ENCODE results near the gene FMN1.

DNA sequence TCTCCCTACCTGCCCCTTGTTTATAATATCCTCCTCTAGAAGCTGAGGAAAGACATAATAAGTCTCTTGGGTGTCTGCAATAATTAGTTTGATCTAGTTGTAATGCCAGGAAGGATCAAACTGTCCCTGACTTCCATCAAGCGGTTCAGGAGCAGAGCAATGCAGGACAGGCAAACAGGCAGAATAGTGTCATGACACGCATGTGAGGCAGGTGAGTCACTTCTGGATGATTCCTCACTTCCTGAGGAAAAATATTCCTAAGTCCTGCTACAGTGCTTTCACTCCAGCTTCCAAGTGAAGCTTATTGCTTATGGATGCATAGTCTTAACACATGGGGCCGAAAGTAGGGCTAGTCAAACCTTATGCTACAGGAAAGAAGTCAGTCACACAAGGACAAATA, 390.9 kb downstream of the FMN1 start:
- TF ChIP-seq, protein P1, sequence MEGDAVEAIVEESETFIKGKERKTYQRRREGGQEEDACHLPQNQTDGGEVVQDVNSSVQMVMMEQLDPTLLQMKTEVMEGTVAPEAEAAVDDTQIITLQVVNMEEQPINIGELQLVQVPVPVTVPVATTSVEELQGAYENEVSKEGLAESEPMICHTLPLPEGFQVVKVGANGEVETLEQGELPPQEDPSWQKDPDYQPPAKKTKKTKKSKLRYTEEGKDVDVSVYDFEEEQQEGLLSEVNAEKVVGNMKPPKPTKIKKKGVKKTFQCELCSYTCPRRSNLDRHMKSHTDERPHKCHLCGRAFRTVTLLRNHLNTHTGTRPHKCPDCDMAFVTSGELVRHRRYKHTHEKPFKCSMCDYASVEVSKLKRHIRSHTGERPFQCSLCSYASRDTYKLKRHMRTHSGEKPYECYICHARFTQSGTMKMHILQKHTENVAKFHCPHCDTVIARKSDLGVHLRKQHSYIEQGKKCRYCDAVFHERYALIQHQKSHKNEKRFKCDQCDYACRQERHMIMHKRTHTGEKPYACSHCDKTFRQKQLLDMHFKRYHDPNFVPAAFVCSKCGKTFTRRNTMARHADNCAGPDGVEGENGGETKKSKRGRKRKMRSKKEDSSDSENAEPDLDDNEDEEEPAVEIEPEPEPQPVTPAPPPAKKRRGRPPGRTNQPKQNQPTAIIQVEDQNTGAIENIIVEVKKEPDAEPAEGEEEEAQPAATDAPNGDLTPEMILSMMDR (IDR thresholded peaks at IDR 0.05), result no peak
- TF ChIP-seq POLR2A (IDR thresholded peaks at IDR 0.05), result no peak
